NCI-H128 (cell line): ENCODE data around the gene ZPBP.
"Not testable (repeated sequence)": the region's sequence is repeated elsewhere in the genome, so short reads cannot be mapped to it uniquely, and the experiment has no call there.

Source experiments
- DNase-seq: peaks from one replicate; lab custom pipeline; 2025; ENCODE audit not compliant: unreplicated experiment; lab: John Stamatoyannopoulos, UW

The ZPBP gene

GRCh38 chr7:50047716-50048115, 45.3 kb downstream of the ZPBP start:
- no peak for DNase-seq

DNA sequence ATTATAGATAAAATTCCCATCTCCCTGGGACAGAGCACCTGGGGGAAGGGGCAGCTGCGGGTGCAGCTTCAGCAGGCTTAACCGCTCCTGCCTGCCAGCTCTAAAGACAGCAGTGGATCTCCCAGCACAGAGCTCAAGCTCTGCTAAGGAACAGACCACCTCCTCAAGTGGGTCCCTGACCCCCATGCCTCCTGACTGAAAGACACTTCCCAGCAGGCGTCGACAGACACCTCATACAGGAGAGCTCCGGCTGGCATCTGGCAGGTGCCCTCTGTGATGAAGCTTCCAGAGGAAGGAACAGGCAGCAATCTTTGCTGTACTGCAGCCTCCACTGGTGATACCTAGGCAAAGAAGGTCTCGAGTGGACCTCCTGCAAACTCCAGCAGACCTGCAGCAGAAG, 51.9 kb downstream of the ZPBP start:
- not testable (repeated sequence) for DNase-seq

- no peak for DNase-seq
Observed at GRCh38 chr7:50037086-50037485, 56.0 kb downstream of the ZPBP start.

- no peak for DNase-seq
Observed at GRCh38 chr7:50022991-50023390, 70.1 kb downstream of the ZPBP start.

GRCh38 chr7:50022451-50022850, 70.6 kb downstream of the ZPBP start:
- no peak for DNase-seq

DNA sequence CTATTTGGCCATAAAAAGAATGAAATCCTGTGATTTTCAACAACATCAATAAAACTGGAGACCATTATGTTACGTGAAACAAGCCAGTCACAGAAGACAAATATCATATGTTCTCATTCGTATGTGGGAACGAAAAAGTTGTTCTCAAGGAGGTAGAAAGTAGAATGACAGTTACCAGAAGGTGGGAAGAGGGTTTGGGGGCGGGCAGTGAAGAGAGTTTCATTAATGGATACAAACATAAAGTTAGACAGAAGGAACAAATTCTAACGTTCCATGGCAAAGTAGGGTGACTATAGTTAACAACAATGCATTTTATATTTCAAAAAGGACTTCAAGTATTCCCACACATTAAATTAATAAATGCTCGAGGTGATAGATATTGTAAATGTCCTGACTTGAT, 97.4 kb downstream of the ZPBP start:
- DNase-seq = no peak

DNA sequence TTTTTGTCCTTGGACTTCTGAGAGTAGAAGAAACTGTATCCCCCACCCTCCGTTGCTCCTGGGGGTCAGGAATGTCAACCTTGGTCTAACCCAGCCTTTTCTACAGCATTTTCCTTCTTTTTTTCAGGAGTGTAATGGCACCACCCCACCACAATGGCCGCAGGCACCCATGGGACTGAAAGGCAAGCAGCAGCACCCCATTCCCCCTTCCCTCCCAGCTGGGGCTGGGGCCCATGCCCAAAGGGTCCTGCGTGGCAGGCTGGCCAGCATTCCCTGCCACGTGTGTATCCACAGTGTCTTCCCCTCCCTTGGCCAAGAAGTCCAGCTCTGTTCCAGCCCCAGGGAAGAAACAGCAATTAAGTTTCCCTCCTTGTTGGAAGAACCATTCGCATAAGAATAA, 106.9 kb downstream of the ZPBP start:
- no peak for DNase-seq

- DNase-seq = no peak
Observed at GRCh38 chr7:49980465-49980864, 112.6 kb downstream of the ZPBP start.

GRCh38 chr7:49976238-49976637, 116.8 kb downstream of the ZPBP start:
- no peak for DNase-seq

GRCh38 chr7:49974035-49974434, 119.0 kb downstream of the ZPBP start:
- no peak for DNase-seq

DNA sequence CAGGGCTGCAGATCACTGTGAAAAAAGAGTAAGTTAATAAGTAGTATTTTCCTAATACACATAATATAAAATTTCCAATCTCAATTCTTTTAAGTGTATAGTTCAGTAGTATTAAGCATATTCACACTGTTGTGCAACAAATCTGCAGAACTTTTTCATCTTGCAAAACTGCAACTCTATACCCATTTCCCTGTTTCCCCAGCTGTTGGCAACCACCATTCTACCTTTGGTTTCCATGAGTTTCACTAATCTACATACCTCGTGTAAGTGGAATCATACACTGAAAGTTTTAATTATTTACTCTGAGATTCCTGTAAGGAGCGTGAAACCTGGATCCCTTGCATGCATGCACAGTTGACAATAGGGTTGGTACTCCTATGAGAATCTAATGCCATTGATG, 155.4 kb downstream of the ZPBP start:
- DNase-seq = no peak

GRCh38 chr7:49931627-49932026, 161.4 kb downstream of the ZPBP start:
- no peak for DNase-seq

DNA sequence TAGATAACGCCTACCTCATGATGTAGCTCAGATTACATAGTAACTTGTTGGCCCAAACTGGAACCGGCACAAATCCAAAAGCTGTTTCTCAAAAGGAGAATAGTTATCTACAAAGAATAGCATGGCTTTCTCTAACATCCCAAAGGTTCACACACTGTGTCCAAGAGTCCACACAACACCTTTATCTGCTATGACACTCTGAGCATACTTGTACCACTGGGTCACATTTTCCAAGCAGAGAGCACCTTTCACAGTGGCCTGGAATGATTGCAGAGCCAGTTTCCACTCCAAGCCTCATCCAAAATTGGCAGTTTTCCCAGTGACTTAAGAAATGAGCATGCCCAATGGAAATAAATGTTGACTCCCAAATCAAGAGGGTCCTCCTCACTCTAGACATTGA, 164.3 kb downstream of the ZPBP start:
- DNase-seq = no peak

- no peak for DNase-seq
Observed at GRCh38 chr7:49927631-49928030, 165.4 kb downstream of the ZPBP start.

GRCh38 chr7:49926720-49927119, 166.3 kb downstream of the ZPBP start:
- DNase-seq = no peak

DNA sequence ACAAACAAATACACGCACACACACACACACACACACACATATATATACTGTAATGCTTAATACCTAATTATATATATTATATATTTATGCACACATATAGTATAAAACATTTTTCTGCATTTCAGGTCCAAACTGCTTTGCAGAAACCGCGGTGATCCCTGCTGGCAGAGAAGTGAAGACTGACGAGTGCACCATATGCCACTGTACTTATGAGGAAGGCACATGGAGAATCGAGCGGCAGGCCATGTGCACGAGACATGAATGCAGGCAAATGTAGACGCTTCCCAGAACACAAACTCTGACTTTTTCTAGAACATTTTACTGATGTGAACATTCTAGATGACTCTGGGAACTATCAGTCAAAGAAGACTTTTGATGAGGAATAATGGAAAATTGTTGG, 181.1 kb downstream of the ZPBP start:
- DNase-seq = no peak

DNA sequence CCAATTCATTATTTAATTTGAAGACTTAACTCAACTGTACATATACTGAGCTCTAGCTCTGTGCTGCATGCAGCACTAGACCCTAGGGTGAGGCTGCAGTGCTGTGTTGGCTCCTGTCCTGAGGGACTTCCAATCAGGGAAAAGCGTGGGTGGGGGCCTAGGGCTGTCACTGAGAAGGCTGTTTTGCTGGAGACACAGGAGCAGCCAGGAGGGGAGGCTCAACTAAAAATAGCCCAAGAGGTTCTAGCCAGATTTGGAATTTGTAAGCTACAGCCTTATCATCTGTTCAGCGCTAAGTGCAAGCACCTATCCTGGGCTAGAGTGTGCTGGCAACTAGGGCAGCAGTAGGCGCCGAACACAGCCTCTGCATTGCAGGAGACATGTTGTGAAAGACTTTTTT, 198.5 kb downstream of the ZPBP start:
- DNase-seq = no peak

- DNase-seq = no peak
Observed at GRCh38 chr7:49893131-49893530, 199.9 kb downstream of the ZPBP start.

DNA sequence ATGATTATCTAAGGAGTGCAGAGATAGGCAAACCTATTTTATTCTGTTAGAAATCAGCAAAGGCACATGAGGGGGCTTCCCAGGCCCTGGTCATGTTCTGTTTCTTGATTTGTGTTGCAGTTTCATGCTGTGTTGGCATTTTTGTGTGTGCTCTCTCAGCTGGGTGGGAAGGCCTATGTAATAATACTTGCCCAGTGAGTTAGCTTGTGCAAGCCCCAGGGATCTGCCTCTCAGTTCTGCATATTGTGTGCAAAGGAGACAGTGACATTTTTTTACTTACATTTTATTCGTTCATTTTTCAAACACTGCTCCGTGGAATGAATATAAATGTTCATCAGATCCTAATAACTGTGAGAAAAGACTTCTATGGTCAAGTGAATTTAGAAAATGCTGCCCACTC, 200.6 kb downstream of the ZPBP start:
- no peak for DNase-seq
